GM18907 (cell line): ENCODE data around the gene MDP1.
"Not testable (repeated sequence)": the region's sequence is repeated elsewhere in the genome, so short reads cannot be mapped to it uniquely, and the experiment has no call there.

ENCODE experiments used
- ATAC-seq: cut with Tn5 transposase; IDR thresholded peaks from one replicate; pipeline ENCODE4 v1.9.1; 2021; ENCODE audit warnings: mild to moderate bottlenecking, moderate library complexity; ENCODE audit not compliant: unreplicated experiment

Gene MDP1

DNA sequence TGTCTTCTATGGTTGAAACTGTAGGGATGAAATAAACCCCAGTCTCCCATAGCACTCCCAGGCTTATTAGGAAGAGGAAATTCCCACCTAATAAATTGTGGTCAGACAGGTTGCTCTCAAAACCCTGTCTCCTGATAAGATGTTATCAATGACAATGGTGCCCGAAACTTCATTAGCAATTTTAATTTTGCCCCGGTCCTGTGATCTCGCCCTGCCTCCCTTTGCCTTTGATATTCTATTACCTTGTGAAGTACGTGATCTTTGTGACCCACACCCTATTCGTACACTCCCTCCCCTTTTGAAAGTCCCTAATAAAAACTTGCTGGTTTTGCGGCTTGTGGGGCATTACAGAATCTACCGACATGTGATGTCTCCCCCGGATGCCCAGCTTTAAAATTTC, 13.3 kb downstream of the MDP1 start:
- ATAC-seq: not testable (repeated sequence)

DNA sequence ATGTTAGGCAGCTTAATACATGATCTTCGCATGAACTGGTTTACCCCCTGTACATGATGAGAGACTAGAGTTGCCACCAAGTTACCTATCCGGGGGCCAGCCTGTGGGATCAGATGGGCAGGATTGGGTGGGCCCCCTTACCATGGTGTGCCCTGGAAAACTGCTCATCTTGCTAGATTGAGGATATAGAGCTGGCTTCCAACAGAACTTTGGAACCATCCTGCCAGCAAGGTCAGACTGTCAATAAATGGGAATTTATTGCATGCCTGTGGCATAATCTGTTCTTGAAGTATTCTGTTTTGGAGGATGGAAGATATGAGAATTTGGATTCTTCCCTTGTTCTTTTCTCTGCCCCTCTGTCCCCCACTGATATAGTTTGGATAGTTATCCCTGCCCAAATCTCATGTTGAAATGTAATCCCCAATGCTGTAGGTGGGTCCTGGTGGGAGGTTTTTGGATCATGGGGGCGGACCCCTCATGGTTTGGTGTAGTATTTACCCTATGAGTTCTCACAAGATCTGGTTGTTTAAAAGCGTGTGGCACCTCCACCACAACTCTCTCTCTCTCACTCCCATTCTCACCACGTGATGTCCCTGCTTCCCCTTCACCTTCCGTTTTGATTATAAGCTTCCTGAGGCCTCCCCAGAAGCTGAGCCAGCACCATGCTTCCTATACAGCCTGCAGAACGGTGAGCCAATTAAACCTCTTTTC, 16.9 kb downstream of the MDP1 start:
- no peak for ATAC-seq

- no peak for ATAC-seq
These were observed 18.8 kb downstream of the MDP1 start for GRCh38 chr14:24197056-24197450.

- ATAC-seq: peak; percentile 25
These were observed 19.5 kb downstream of the MDP1 start for GRCh38 chr14:24196071-24197055.

GRCh38 chr14:24195186-24196070, 20.4 kb downstream of the MDP1 start, which contains the start of gene TM9SF1:
TSS of gene TM9SF1 (minus strand) at chr14:24195441. CDS start at chr14:24195019, 422 bp downstream.
- peak; percentile 85 for ATAC-seq

DNA sequence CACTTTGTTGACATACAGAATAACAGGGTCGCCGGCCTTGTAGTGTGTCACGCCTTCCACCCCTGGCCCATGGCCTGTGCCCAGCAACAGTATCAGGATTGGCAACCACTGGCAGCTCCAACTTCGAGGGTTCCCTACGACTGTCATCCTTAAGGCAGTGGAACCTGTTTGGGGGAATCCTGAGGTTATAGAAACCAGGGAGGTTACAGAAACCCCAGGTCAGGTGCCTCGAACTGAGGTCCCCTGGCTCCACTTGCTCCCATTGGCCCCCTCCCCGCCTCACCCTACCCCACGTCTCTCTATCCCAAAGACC, 21.0 kb downstream of the MDP1 start:
- no peak for ATAC-seq

GRCh38 chr14:24194186-24194872, 21.5 kb downstream of the MDP1 start:
- no peak for ATAC-seq

DNA sequence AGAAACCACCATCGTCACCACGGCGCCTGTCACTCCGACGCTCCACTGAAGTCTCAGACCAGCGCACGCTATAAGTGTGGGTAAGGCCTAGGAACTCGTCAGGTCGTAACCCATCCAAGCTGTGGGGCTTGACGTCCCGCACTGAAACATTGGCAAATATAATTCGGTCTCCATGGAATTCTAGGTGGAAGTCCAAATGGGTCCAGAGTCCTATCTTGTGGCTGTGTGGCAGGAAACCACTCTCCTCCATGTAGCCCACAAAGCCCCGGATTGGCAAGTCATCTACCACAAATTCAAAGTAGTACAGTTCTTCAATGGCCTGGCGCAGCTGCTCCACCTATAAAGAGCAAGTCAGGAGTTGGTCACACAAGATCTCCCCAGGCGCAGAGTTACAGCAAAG, 22.9 kb downstream of the MDP1 start:
- no peak for ATAC-seq

DNA sequence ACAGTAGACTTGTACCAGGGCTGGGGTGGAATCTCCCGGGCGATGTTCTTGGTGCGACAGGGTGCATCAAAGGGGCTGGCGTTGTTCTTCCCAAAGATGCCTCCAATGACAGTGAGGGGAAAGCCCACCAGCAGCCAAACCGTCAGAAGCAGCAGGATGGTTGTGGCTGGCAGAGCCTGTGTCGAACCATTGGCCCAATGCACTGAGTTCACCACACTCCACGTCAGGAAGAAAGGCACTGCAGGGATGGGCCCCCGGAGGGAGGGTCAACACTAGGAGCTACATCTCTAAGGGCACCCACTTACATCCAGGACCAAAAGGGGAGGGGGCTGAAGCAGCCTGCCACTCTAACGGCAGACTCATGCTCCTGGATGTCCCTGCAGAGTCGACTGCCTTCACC, 25.4 kb downstream of the MDP1 start:
- no peak for ATAC-seq

GRCh38 chr14:24189460-24189859, 26.4 kb downstream of the MDP1 start:
- no peak for ATAC-seq

DNA sequence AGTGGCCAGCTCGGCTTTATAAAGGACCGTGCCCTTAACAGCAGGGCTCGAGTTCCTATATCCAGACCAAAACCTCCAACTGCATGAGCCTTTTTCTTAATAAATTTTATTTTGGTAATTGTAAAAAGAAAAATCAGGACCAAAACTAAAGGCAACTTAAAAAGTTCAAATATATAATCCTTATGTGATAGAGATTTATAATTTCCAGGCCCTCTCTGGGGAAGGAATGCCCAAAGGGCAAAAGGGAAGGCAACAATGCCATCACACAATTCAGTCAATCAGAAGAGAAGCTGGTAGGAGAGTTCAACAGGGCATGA, 26.8 kb downstream of the MDP1 start:
- ATAC-seq: no peak

DNA sequence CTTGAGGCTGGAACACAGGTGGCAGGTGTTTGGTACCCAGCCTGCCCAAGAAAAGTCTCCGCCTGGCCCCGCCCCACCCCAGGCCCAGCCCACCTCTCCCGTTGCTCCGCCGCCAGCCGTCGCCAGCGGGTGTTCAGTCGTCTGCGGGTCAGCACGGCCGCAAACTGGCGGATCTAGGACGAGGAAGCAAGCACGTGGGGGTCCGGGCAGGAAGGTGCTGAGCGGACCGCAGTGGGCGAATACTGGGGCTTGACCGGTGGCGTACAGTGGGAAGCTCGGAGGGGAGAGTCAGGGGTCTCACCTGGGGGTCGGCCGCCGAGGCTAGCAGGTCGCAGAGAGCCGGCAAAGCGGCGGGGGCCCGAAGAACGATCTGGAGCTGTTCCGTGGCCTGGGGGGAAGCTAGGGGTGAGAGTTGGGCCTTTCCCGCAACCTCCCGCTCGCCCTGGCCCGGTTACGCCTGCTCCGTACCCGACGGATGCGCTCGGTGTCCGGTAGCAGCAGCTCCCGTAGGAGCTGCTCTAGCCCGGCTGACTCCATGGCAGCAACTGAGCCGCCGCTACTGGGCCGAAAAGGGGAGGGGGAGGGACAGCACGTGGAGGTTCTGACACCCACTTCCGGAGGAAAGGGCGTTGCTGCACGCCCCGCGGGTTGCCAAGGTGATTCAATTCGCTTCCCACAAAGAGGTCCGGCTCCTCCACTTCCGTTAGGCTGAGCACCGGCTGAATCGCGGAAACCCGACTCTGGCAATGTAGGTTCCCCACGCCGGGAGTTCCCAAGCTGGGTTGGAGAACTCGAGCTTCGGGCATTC, 27.4 kb downstream of the MDP1 start, which contains the start of gene IPO4:
Gene IPO4, minus strand, starts transcription at position 566 of the 808 bp plus-strand sequence. Its CDS starts 29 bp downstream, at position 537.
- ATAC-seq: peak; percentile 80

DNA sequence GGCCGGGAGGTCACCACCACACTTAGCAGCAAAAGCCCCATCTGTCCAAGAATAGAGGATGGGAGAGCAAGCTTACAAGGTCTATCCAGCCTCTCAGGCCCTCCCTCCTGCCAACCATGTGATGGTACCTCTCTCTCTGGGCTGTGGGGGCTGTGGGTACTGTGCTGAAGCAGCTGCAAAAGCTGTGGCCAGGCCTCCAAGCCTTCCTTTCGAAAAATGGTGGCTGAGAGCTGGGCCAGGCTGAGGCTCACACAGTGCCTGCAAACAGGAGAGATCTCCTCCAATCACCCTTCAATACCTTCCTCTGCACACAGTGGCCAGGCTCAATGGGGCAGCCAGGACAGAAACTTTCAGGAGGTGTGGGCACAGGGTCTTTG, 28.3 kb downstream of the MDP1 start:
- no peak for ATAC-seq

- no peak for ATAC-seq
These were observed 28.9 kb downstream of the MDP1 start for GRCh38 chr14:24186831-24187538.

DNA sequence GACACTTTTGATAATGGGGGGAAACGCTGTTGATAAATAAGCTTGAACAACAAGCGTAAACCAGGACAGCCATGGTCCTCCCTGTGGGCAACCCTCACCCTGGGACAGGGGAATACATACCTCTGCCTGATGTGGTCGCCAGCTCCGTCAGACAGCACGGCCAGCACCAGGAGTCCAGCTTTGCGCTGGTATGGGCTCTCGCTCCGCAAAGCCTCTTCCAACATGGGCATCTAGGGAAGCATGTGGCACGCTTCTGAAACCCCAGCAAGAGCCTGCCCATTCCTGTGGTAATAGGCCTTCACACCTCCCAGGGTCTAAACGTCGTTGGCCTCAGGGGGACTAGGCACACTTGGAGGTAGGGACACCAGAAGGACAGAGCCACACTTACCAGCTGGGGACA, 30.1 kb downstream of the MDP1 start:
- no peak for ATAC-seq

DNA sequence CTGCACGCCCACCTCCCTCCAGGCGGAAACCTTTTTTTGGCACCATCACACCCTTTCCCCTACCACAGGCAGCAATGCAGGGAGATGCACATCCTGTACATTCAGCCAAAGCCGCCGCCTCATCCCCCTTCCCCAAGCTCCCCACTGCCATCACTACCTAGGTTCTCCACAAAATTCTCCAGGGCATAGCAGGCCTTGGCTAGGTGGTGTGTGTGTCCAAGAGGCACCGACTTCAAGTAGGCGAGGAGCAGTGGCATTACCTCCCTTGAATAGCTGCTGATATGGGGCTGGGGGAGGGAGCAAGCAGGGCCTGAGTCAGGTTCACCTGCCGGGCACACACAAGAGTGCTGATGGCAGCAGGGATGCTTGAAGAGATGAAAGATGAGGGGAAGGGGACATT, 30.8 kb downstream of the MDP1 start:
- no peak for ATAC-seq

DNA sequence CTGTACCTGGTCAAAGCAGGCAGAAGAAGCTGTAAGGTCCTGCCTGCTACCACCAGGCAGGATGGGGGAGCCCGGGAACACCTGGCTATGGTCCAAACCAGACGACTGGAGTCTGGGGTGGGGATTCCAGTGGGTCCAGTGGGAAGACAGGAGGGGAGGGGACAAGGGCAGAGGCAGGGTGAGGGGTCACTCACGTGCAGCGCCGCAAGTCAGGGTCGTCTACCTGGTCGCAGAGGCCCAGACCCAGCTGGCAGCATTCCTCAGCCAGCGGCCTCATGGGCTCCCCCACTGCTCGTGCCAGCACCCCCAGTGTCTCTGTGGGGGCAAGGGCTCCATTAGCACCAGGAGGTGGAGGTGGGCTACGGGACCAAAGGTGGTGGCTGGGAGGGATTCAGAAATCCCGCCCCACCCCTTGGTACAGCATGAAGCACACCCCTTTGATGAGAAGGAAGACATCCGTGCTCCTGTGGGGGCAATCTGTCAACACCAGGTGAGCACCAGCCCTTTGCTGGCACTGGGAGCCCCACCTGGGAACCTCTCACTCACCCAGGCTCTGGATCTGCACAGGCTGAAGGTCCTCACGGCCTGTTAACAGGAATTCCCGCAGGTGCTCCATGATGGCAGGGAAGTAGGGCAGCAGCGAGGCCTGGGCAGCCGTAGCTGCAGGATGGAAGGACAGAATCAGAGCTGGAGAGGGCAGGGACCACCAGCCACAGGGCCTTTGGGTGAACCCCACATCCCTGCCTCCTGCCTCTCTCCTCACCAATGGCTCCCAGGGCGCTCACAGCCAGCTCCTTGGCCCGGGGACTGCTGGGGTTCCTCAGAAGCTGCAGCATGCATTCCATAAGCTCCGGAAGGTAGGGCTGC, 31.5 kb downstream of the MDP1 start:
- no peak for ATAC-seq

DNA sequence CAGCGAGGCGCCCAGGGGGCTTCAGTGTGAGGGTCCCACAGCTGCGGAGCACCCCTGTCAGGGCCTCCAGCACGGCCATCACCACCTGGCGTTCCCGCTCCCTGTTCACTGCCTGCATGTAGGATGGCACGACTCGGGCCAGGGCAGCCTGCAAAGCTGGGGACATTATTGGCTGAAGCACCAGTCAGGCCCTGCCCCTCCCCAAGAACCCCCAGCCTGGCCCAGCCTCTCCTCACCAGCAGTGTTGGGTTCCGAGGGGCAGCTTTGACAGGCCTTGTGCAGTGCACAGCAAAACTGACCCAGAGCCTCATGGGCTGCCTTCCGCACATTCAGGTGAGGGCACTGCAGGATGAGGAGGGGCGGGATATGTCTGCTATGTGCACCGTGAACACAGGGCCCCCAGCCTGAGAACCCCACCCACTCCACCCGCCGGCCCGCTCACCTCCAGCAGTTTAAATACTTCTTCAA, 32.8 kb downstream of the MDP1 start:
- no peak for ATAC-seq
